HG02870 (cell line): ENCODE data around the gene GRM8.
A peak's percentile ranks its signal among the peaks of the same experiment; 100 is the strongest.

Experiments
- ATAC-seq: cut with Tn5 transposase; IDR thresholded peaks from one replicate; pipeline ENCODE4 v1.9.1; 2021; ENCODE audit warnings: mild to moderate bottlenecking, moderate library complexity; ENCODE audit not compliant: unreplicated experiment

GRM8 gene

GRCh38 chr7:126569402-126569801 is 683.3 kb downstream of the GRM8 start:
- ATAC-seq, result no peak

GRCh38 chr7:126557271-126557670 is 695.5 kb downstream of the GRM8 start:
- no peak for ATAC-seq

GRCh38 chr7:126541406-126541805 is 711.3 kb downstream of the GRM8 start:
- no peak for ATAC-seq

- ATAC-seq, result no peak
Measured at GRCh38 chr7:126535176-126535575, 717.6 kb downstream of the GRM8 start.

- no peak for ATAC-seq
Measured at GRCh38 chr7:126533715-126534114, 719.0 kb downstream of the GRM8 start.

GRCh38 chr7:126529833-126530232 is 722.9 kb downstream of the GRM8 start:
- no peak for ATAC-seq

GRCh38 chr7:126529254-126529653 is 723.5 kb downstream of the GRM8 start:
- ATAC-seq, result no peak

- no peak for ATAC-seq
Measured at GRCh38 chr7:126525906-126526305, 726.8 kb downstream of the GRM8 start.

GRCh38 chr7:126524967-126525366 is 727.8 kb downstream of the GRM8 start:
- no peak for ATAC-seq

- ATAC-seq, result no peak
Measured at GRCh38 chr7:126511046-126511445, 741.7 kb downstream of the GRM8 start.

- peak; percentile 74 for ATAC-seq
Measured at GRCh38 chr7:126501617-126502016, 751.1 kb downstream of the GRM8 start.

GRCh38 chr7:126499481-126499880 is 753.3 kb downstream of the GRM8 start:
- ATAC-seq, result no peak

- no peak for ATAC-seq
Measured at GRCh38 chr7:126495733-126496132, 757.0 kb downstream of the GRM8 start.

GRCh38 chr7:126495001-126495400 is 757.7 kb downstream of the GRM8 start:
- ATAC-seq, result no peak

- ATAC-seq, result no peak
Measured at GRCh38 chr7:126493801-126494200, 758.9 kb downstream of the GRM8 start.

- ATAC-seq, result no peak
Measured at GRCh38 chr7:126489874-126490273, 762.9 kb downstream of the GRM8 start.

GRCh38 chr7:126487728-126488442 is 764.9 kb downstream of the GRM8 start:
- ATAC-seq, result no peak

- no peak for ATAC-seq
Measured at GRCh38 chr7:126486806-126487205, 765.9 kb downstream of the GRM8 start.

GRCh38 chr7:126485791-126486190 is 767.0 kb downstream of the GRM8 start:
- ATAC-seq, result no peak

GRCh38 chr7:126483972-126484371 is 768.8 kb downstream of the GRM8 start:
- no peak for ATAC-seq

- ATAC-seq, result no peak
Measured at GRCh38 chr7:126472825-126473224, 779.9 kb downstream of the GRM8 start.

GRCh38 chr7:126462405-126462804 is 790.3 kb downstream of the GRM8 start:
- ATAC-seq, result no peak

- peak; percentile 26 for ATAC-seq
Measured at GRCh38 chr7:126460664-126461063, 792.1 kb downstream of the GRM8 start.
